ENCODE results near the gene ADCY2. TPM values are rescaled to one million over a fixed set of nuclear protein-coding genes. Genes with fewer than 3 reads are reported as not detected.

Gene ADCY2
- total and polyA plus RNA-seq, 2 experiments from 2014 or later: 23.8 to 74.9 TPM

GRCh38 chr5:7814816-7815215, 418.9 kb downstream of the ADCY2 start:
- Mint-ChIP-seq H3K27ac (peak overlapping the region; percentile 15; the same call in 1 of the 2 replicates), H3K9me3 (no peaks in the 10 kb centered on the region; the same call in 2 of the 3 replicates), H3K36me3 (ENCODE audit: low read depth) (peaks cover 20% of the 10 kb centered on the region), H3K27me3 (ENCODE audit: insufficient read depth, low read depth, poor library complexity) (no peaks in the 10 kb centered on the region), H3K4me3 (no peak overlapping the region), H3K4me1 (peaks cover 25% of the 10 kb centered on the region)
- H3K4me1 ChIP-seq (ENCODE audit: insufficient read depth): peaks cover 16% of the 10 kb centered on the region
- no peaks in the 10 kb centered on the region for H3F3A ChIP-seq (replicated peaks; ENCODE audit: low read depth)
- no peaks in the 10 kb centered on the region for H3K79me2 ChIP-seq (replicated peaks; ENCODE audit: insufficient read depth)
- TF ChIP-seq JUNB (IDR thresholded peaks at IDR 0.05; ENCODE audit: unreplicated experiment) (no peak), NANOG (IDR thresholded peaks at IDR 0.05; ENCODE audit: borderline replicate concordance) (no peak), ZNF462 (CRISPR knock-in tag; IDR thresholded peaks at IDR 0.05) (no peak), REST (IDR thresholded peaks at IDR 0.05; ENCODE audit: unreplicated experiment) (no peak), ETS1 (IDR thresholded peaks at IDR 0.05) (no peak), STAT1 (IDR thresholded peaks at IDR 0.05; ENCODE audit: unreplicated experiment) (no peak), CTCF (conservative IDR thresholded peaks at IDR 0.05; ENCODE audit: low read depth in 2 of 2) (no peak), ZNF114 (CRISPR knock-in tag; IDR thresholded peaks at IDR 0.05) (no peak), ZNF331 (CRISPR knock-in tag; IDR thresholded peaks at IDR 0.05; ENCODE audit: low read depth) (no peak), POLR2AphosphoS5 (IDR thresholded peaks at IDR 0.05; ENCODE audit: low read depth) (no peak), EZH2 (IDR thresholded peaks at IDR 0.05; ENCODE audit: low read depth, unreplicated experiment) (no peak), CREB1 (CRISPR knock-in tag; IDR thresholded peaks at IDR 0.05; ENCODE audit: low read depth) (no peak), EZH2phosphoT487 (IDR thresholded peaks at IDR 0.05; ENCODE audit: unreplicated experiment) (no peak)
- ATAC-seq (no peak), DNase-seq (ENCODE audit: low spot score) (no peak)
- H3K27me3 ChIP-seq (ENCODE audit: insufficient read depth): no peaks in the 10 kb centered on the region
- peaks cover 13% of the 10 kb centered on the region; the same call in 1 of the 2 replicates for H3K36me3 ChIP-seq (ENCODE audit: insufficient read depth)
- no peaks in the 10 kb centered on the region for H3K9me2 ChIP-seq (ENCODE audit: insufficient read depth)
- H4K20me1 ChIP-seq (replicated peaks; ENCODE audit: insufficient read depth): 0 out of 2 replicates have a peak, but pooled peaks cover 5% of the 10 kb centered on the region
- 0 out of 2 replicates have a peak overlapping the region, but pooled peaks have one; percentile 29 for H3K4me2 ChIP-seq
- H3K4me3 ChIP-seq: no peak overlapping the region
- peak overlapping the region; percentile 81 for H3K27ac ChIP-seq (ENCODE audit: low read depth)
- no peak overlapping the region for H2AFZ ChIP-seq

All from GM23338 (cell line).